GM18507 (cell line): ENCODE data around the gene LRRC4C.

Experiments
- DNase-seq: peaks from one replicate; pipeline ENCODE4 v3.0.0; 2011; ENCODE audit warnings: low read depth; ENCODE audit not compliant: insufficient read length; ENCODE audit errors: extremely low spot score
- FAIRE-seq: peaks from 2 replicates; lab custom pipeline; 2011; peaks lifted over from hg19 to GRCh38; lab: Jason Lieb, UNC

Gene LRRC4C

GRCh38 chr11:40370821-40371616 lies 1088.4 kb downstream of the LRRC4C start:
- DNase-seq (no peak), FAIRE-seq (no peak)

GRCh38 chr11:40360206-40360798 lies 1099.2 kb downstream of the LRRC4C start:
- DNase-seq (no peak), FAIRE-seq (no peak)

GRCh38 chr11:40354121-40354520 lies 1105.3 kb downstream of the LRRC4C start:
- FAIRE-seq (no peak), DNase-seq (no peak)

- no peak for DNase-seq
- FAIRE-seq, result no peak
Measured at GRCh38 chr11:40340911-40341310, 1118.5 kb downstream of the LRRC4C start.

GRCh38 chr11:40338739-40339138 lies 1120.7 kb downstream of the LRRC4C start:
- DNase-seq (no peak), FAIRE-seq (no peak)

GRCh38 chr11:40338062-40338461 lies 1121.4 kb downstream of the LRRC4C start:
- DNase-seq (no peak), FAIRE-seq (no peak)

GRCh38 chr11:40337118-40337517 lies 1122.3 kb downstream of the LRRC4C start:
- no peak for DNase-seq
- FAIRE-seq, result no peak

- DNase-seq (no peak), FAIRE-seq (no peak)
Measured at GRCh38 chr11:40328890-40329614, 1130.4 kb downstream of the LRRC4C start.

GRCh38 chr11:40323241-40323640 lies 1136.2 kb downstream of the LRRC4C start:
- DNase-seq (no peak), FAIRE-seq (no peak)

GRCh38 chr11:40321537-40321936 lies 1137.9 kb downstream of the LRRC4C start:
- DNase-seq (no peak), FAIRE-seq (no peak)

- DNase-seq (no peak), FAIRE-seq (no peak)
Measured at GRCh38 chr11:40316171-40316570, 1143.3 kb downstream of the LRRC4C start.

GRCh38 chr11:40315122-40315521 lies 1144.3 kb downstream of the LRRC4C start:
- DNase-seq (no peak), FAIRE-seq (no peak)

GRCh38 chr11:40314327-40314726 lies 1145.1 kb downstream of the LRRC4C start:
- no peak for FAIRE-seq
- DNase-seq, result no peak

- FAIRE-seq (peak; percentile 65), DNase-seq (no peak)
Measured at GRCh38 chr11:40306938-40307548, 1152.4 kb downstream of the LRRC4C start.

GRCh38 chr11:40302669-40303068 lies 1156.8 kb downstream of the LRRC4C start:
- DNase-seq (no peak), FAIRE-seq (no peak)

- FAIRE-seq (no peak), DNase-seq (no peak)
Measured at GRCh38 chr11:40295466-40295865, 1164.0 kb downstream of the LRRC4C start.

- FAIRE-seq (no peak), DNase-seq (no peak)
Measured at GRCh38 chr11:40294741-40295140, 1164.7 kb downstream of the LRRC4C start.

- no peak for FAIRE-seq
- DNase-seq, result no peak
Measured at GRCh38 chr11:40294349-40294735, 1165.1 kb downstream of the LRRC4C start.

GRCh38 chr11:40293655-40294348 lies 1165.7 kb downstream of the LRRC4C start:
- DNase-seq (peak; percentile 36), FAIRE-seq (peak; percentile 67)
